Breast epithelium (tissue), 4 donors: ENCODE measurements around the gene CDC123. TPM values are rescaled to one million over a fixed set of nuclear protein-coding genes. Genes with fewer than 3 reads are reported as not detected.

Source experiments
- DNase-seq, 2 donors: peaks; one replicate each; pipeline ENCODE4 v3.0.0-alpha.2; 2019; ENCODE audit warnings: low spot score in 2 of 2
- H3K27ac ChIP-seq, 2 donors: fragments of 200-600 bp; sonication (generic) in 1 of 2; one replicate each; pipeline ENCODE4 v1.5.1; 2016 to 2019; ENCODE audit warnings: mild to moderate bottlenecking in 1 of 2
- H3K27me3 ChIP-seq, 2 donors: fragments of 200-600 bp; sonication (generic) in 1 of 2; one replicate each; pipeline versions ENCODE4 v1.5.1 to v1.6.0; 2017 to 2019; ENCODE audit warnings: control low read depth in 1 of 2, mild to moderate bottlenecking in 1 of 2
- H3K36me3 ChIP-seq: fragments of 200-600 bp; one replicate; pipeline ENCODE4 v1.5.1; 2019
- H3K4me1 ChIP-seq, 2 donors: fragments of 200-600 bp; sonication (generic); one replicate each; pipeline ENCODE4 v1.5.1; 2016 to 2019; ENCODE audit warnings: control low read depth in 1 of 2
- H3K4me3 ChIP-seq, 3 donors: fragments of 200-600 bp; sonication (generic); 1 replicate in 2 of 3; 2 replicates in 1 of 3; pipeline ENCODE4 v1.5.1; 2016 to 2019; ENCODE audit warnings: mild to moderate bottlenecking in 3 of 3, moderate library complexity in 2 of 3
- H3K9me3 ChIP-seq, 2 donors: fragments of 200-600 bp; sonication (generic) in 1 of 2; one replicate each; pipeline ENCODE4 v1.5.1; 2016 to 2019; ENCODE audit warnings: control low read depth in 1 of 2
- CTCF ChIP-seq, 3 donors: fragments of 450-650 bp; IDR thresholded peaks; one replicate each; pipeline ENCODE4 v1.5.1; 2016 to 2017; ENCODE audit warnings: antibody characterized with exemption in 3 of 3, mild to moderate bottlenecking in 3 of 3, moderate library complexity in 3 of 3
- POLR2A ChIP-seq: fragments of 450-650 bp; IDR thresholded peaks from one replicate; pipeline ENCODE4 v1.6.1; 2016; ENCODE audit warnings: antibody characterized with exemption, mild to moderate bottlenecking, moderate library complexity
- POLR2AphosphoS5 ChIP-seq, 3 donors: sonication (generic); formaldehyde crosslinking; IDR thresholded peaks; one replicate each; pipeline ENCODE4 v1.6.1; 2017; ENCODE audit warnings: antibody characterized with exemption in 3 of 3
- intact Hi-C: fragments of 100-400 bp; cut with DNase I; formaldehyde crosslinking; loops from one replicate; pipeline ENCODE4 v1.15.1; 2023; ENCODE audit warnings: low total_unique reads
- total RNA-seq, 3 donors: library from RNA; depleted of rRNA; stranded (reverse); fragments of >200 nt; gene quantifications; one replicate each; pipeline ENCODE4 v1.1.0, GENCODE V29; 2016

Gene CDC123
- total RNA-seq, 3 donors from 2014 or later: 61.6 to 87.5 (median 86.7) TPM

GRCh38 chr10:12177642-12178041, 18.3 kb upstream of the CDC123 start:
- no peak for TF ChIP-seq CTCF (IDR thresholded peaks at IDR 0.05)
- no peak for TF ChIP-seq POLR2A
- TF ChIP-seq POLR2AphosphoS5 (IDR thresholded peaks at IDR 0.05): no peak
- Histone ChIP-seq H3K4me1 (no peaks in the 10 kb centered on the region), H3K4me3 (no peak overlapping the region), H3K27me3 (no peaks in the 10 kb centered on the region), H3K9me3 (no peaks in the 10 kb centered on the region), H3K36me3 (no peaks in the 10 kb centered on the region), H3K27ac (no peak overlapping the region)
- intact Hi-C loops: no loop called here
- no peak for DNase-seq

GRCh38 chr10:12179606-12180170, 16.3 kb upstream of the CDC123 start:
- Histone ChIP-seq H3K9me3 (no peaks in the 10 kb centered on the region), H3K4me1 (no peaks in the 10 kb centered on the region), H3K4me3 (no peak overlapping the region), H3K27ac (no peak overlapping the region), H3K27me3 (no peaks in the 10 kb centered on the region), H3K36me3 (peaks cover 6% of the 10 kb centered on the region)
- no peak for DNase-seq
- no peak for TF ChIP-seq POLR2A
- TF ChIP-seq POLR2AphosphoS5 (IDR thresholded peaks at IDR 0.05): no peak
- TF ChIP-seq CTCF (IDR thresholded peaks at IDR 0.05): no peak
- intact Hi-C loops: no loop called here

GRCh38 chr10:12180221-12180974, 15.6 kb upstream of the CDC123 start:
- no peak overlapping the region for H3K4me3 ChIP-seq
- peaks cover 6% of the 10 kb centered on the region for H3K36me3 ChIP-seq
- no peaks in the 10 kb centered on the region for H3K9me3 ChIP-seq
- DNase-seq: no peak
- TF ChIP-seq POLR2AphosphoS5 (IDR thresholded peaks at IDR 0.05) (no peak), POLR2A (no peak), CTCF (IDR thresholded peaks at IDR 0.05) (no peak)
- no peak overlapping the region for H3K27ac ChIP-seq
- no peaks in the 10 kb centered on the region for H3K27me3 ChIP-seq
- no peaks in the 10 kb centered on the region for H3K4me1 ChIP-seq
- intact Hi-C loops: no loop called here

- H3K27me3 ChIP-seq: no peaks in the 10 kb centered on the region
- H3K9me3 ChIP-seq: no peaks in the 10 kb centered on the region
- no peak overlapping the region for H3K27ac ChIP-seq
- H3K36me3 ChIP-seq: peaks cover 6% of the 10 kb centered on the region
- H3K4me3 ChIP-seq: no peak overlapping the region
- intact Hi-C loops: no loop called here
- TF ChIP-seq CTCF (IDR thresholded peaks at IDR 0.05) (no peak), POLR2A (no peak)
- no peak for DNase-seq
- H3K4me1 ChIP-seq: no peaks in the 10 kb centered on the region
Observed at GRCh38 chr10:12181065-12181775, 14.8 kb upstream of the CDC123 start.

- Histone ChIP-seq H3K4me3 (no peak overlapping the region), H3K4me1 (no peaks in the 10 kb centered on the region), H3K9me3 (no peaks in the 10 kb centered on the region), H3K27me3 (no peaks in the 10 kb centered on the region), H3K27ac (no peak overlapping the region), H3K36me3 (peaks cover 6% of the 10 kb centered on the region)
- intact Hi-C loops: no loop called here
- no peak for DNase-seq
- no peak for TF ChIP-seq POLR2AphosphoS5 (IDR thresholded peaks at IDR 0.05)
- no peak for TF ChIP-seq CTCF (IDR thresholded peaks at IDR 0.05)
- no peak for TF ChIP-seq POLR2A
Observed at GRCh38 chr10:12184165-12184564, 11.8 kb upstream of the CDC123 start.
